ENCODE data around the gene RPL6. TPM values are rescaled to one million over a fixed set of nuclear protein-coding genes. Genes with fewer than 3 reads are reported as not detected.
"Not testable (repeated sequence)": the region's sequence is repeated elsewhere in the genome, so short reads cannot be mapped to it uniquely, and the experiment has no call there.

RPL6 gene
- 1,000 to 10,000 TPM; 1,625 to 1,665 TPM for total RNA-seq
- polyA plus RNA-seq: 100 to 1,000 TPM; 361 to 726 TPM

DNA sequence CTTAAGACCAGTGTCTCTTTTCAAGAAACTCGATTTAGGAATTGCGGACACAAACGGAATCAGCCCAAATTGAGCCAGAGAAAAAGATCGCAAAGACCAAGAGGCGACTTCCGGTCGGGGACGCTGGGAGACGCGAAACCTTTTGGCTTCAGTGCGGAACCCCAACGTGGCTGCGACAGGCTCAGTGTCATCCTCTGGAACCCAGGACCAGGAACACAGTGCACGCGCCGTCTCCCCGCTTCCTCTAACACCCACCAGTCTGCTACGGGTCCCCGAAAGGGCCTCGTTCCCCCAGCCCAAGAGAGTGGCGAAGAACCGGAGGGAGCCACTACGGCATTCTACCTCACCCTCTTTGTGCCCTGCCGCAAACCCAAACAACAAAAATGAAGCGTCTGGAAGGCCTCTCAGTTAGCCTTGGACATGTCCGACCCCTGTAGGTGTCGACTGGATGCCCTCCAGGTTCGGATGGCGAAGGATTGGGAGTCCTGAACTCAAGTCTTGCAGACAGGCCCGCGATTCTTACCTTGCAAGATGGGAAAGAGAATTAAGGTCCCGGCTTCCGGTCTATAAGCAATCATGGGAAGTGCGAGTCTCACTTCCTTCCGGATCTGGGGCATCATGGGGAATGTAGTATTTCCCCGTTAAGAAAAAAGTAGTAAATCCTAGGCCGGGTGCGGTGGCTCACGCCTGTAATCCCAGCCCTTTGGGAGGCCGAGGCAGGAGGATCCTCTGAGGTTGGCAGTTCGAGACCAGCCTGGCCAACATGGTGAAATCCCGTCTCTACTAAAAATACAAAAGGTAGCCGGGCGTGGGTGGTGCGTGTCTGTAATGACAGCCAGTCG lies at the start of gene RPL6:
TSS of gene RPL6 (minus strand) at position 542 of the 842 bp plus-strand sequence. CDS start 949 bp downstream, outside the sequence.
- Histone ChIP-seq H3K9me3 (ENCODE audit: control insufficient read depth in 1 of 2, low read length in 2 of 2) (no peaks in the 10 kb centered on the region), H3K27me3 (ENCODE audit: insufficient read depth, low read length) (no peaks in the 10 kb centered on the region), H3K4me3 (ENCODE audit: low read length in 2 of 2) (peak within 1 kb of the TSS; percentile 82 to 89), H3K27ac (ENCODE audit: low read depth, low read length) (peak within 1 kb of the TSS; percentile 89), H3K4me1 (ENCODE audit: insufficient read depth, low read length) (peaks cover 26% of the 10 kb centered on the region), H3K36me3 (ENCODE audit: insufficient read depth, low read length) (peaks cover 39% of the 10 kb centered on the region)
- peaks cover 19 to 46% (median 28%) of the 10 kb centered on the region in 4 donors for H3K4me1 Mint-ChIP-seq
- H3K4me3 Mint-ChIP-seq: peak within 1 kb of the TSS; percentile 98 to 100 (median 100)
- peak within 1 kb of the TSS; percentile 90 to 100 (median 100) for H3K27ac Mint-ChIP-seq
- CTCF ChIA-PET (ENCODE audit: partially characterized antibody): no interaction called here
- POLR2A ChIA-PET (ENCODE audit: partially characterized antibody): interaction anchor here (1.5 kb wide), 1 partner anchor 9 kb away, joined by 5 read pairs; the partner anchor contains the start of gene PTPN11
- peaks cover 0 to 2% (median 0%) of the 10 kb centered on the region in 8 donors for H3K9me3 Mint-ChIP-seq
- H3K27me3 Mint-ChIP-seq: no peaks in the 10 kb centered on the region
- peaks cover 40 to 51% of the 10 kb centered on the region in 2 donors for H3K36me3 Mint-ChIP-seq
- intact Hi-C loops (cut with micrococcal nuclease): loop anchor here (1.0 to 10.0 kb wide), 3 partner anchors 9 to 284 kb away; partner anchors contain the start of genes HECTD4, PTPN11 and TRAFD1
- DNase-seq: peak; percentile 83 to 89 (median 84)

GRCh38 chr12:112458751-112459150 lies 49.3 kb upstream of the RPL6 start:
- H3K4me1 ChIP-seq (ENCODE audit: insufficient read depth, low read length): no peaks in the 10 kb centered on the region
- H3K9me3 ChIP-seq (ENCODE audit: control insufficient read depth in 1 of 2, low read length in 2 of 2): no peaks in the 10 kb centered on the region
- Mint-ChIP-seq H3K4me3 (no peak overlapping the region), H3K4me1 (peaks cover 0 to 5% (median 3%) of the 10 kb centered on the region in 4 donors), H3K27ac (no peak overlapping the region), H3K27me3 (no peaks in the 10 kb centered on the region), H3K36me3 (peaks cover 55% of the 10 kb centered on the region in 2 donors), H3K9me3 (peaks cover 0 to 2% (median 0%) of the 10 kb centered on the region in 8 donors)
- peaks cover 19% of the 10 kb centered on the region for H3K36me3 ChIP-seq (ENCODE audit: insufficient read depth, low read length)
- intact Hi-C loops (cut with micrococcal nuclease): no loop called here
- no peaks in the 10 kb centered on the region for H3K27me3 ChIP-seq (ENCODE audit: insufficient read depth, low read length)
- ChIA-PET CTCF (ENCODE audit: partially characterized antibody) (no interaction called here), POLR2A (ENCODE audit: partially characterized antibody) (no interaction called here)
- H3K27ac ChIP-seq (ENCODE audit: low read depth, low read length): no peak overlapping the region
- H3K4me3 ChIP-seq (ENCODE audit: low read length in 2 of 2): no peak overlapping the region
- no peak for DNase-seq

GRCh38 chr12:112458330-112458729 lies 48.9 kb upstream of the RPL6 start:
- Mint-ChIP-seq H3K4me3 (no peak overlapping the region), H3K9me3 (peaks cover 0 to 2% (median 0%) of the 10 kb centered on the region in 8 donors), H3K27ac (no peak overlapping the region), H3K27me3 (no peaks in the 10 kb centered on the region), H3K4me1 (peaks cover 0 to 5% (median 3%) of the 10 kb centered on the region in 4 donors), H3K36me3 (peaks cover 53 to 54% of the 10 kb centered on the region in 2 donors)
- H3K9me3 ChIP-seq (ENCODE audit: control insufficient read depth in 1 of 2, low read length in 2 of 2): no peaks in the 10 kb centered on the region
- no peak overlapping the region for H3K4me3 ChIP-seq (ENCODE audit: low read length in 2 of 2)
- no peaks in the 10 kb centered on the region for H3K27me3 ChIP-seq (ENCODE audit: insufficient read depth, low read length)
- DNase-seq: no peak
- intact Hi-C loops (cut with micrococcal nuclease): no loop called here
- H3K27ac ChIP-seq (ENCODE audit: low read depth, low read length): no peak overlapping the region
- no peaks in the 10 kb centered on the region for H3K4me1 ChIP-seq (ENCODE audit: insufficient read depth, low read length)
- peaks cover 19% of the 10 kb centered on the region for H3K36me3 ChIP-seq (ENCODE audit: insufficient read depth, low read length)
- CTCF ChIA-PET (ENCODE audit: partially characterized antibody): no interaction called here
- POLR2A ChIA-PET (ENCODE audit: partially characterized antibody): no interaction called here

GRCh38 chr12:112457142-112457541 lies 47.7 kb upstream of the RPL6 start:
- H3K9me3 ChIP-seq (ENCODE audit: control insufficient read depth in 1 of 2, low read length in 2 of 2); intact Hi-C loops (cut with micrococcal nuclease); H3K9me3 Mint-ChIP-seq; H3K27ac ChIP-seq (ENCODE audit: low read depth, low read length); DNase-seq; POLR2A ChIA-PET (ENCODE audit: partially characterized antibody); H3K4me1 Mint-ChIP-seq; H3K27ac Mint-ChIP-seq; H3K27me3 Mint-ChIP-seq; H3K4me3 Mint-ChIP-seq; H3K4me1 ChIP-seq (ENCODE audit: insufficient read depth, low read length); H3K4me3 ChIP-seq (ENCODE audit: low read length in 2 of 2); CTCF ChIA-PET (ENCODE audit: partially characterized antibody); H3K27me3 ChIP-seq (ENCODE audit: insufficient read depth, low read length): not testable (repeated sequence)
- peaks cover 56 to 59% of the 10 kb centered on the region in 2 donors for H3K36me3 Mint-ChIP-seq
- peaks cover 19% of the 10 kb centered on the region for H3K36me3 ChIP-seq (ENCODE audit: insufficient read depth, low read length)

DNA sequence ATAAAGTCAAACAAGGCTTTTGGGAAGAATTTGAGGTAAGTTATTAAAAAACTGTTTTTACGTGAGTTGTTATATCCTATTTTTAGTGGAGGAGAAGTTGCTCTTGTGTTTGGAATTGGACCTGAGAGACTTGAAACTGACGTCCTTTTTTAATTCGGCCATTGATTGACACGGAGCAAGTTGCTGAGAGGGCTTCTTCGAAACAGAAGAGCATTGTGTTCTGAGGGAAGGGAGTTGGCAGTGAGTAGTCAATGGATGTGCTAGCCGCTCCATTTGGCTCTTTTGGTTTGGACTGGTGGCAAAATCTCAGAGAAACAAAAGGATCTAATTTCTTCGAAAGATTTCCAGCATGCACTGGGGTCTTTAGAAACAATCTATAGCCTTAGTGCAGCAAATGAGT lies 46.6 kb upstream of the RPL6 start:
- ChIA-PET POLR2A (ENCODE audit: partially characterized antibody) (no interaction called here), CTCF (ENCODE audit: partially characterized antibody) (no interaction called here)
- no peaks in the 10 kb centered on the region for H3K27me3 Mint-ChIP-seq
- no peak overlapping the region for H3K27ac Mint-ChIP-seq
- peaks cover 56 to 63% of the 10 kb centered on the region in 2 donors for H3K36me3 Mint-ChIP-seq
- Histone ChIP-seq H3K4me3 (ENCODE audit: low read length in 2 of 2) (no peak overlapping the region), H3K4me1 (ENCODE audit: insufficient read depth, low read length) (no peaks in the 10 kb centered on the region), H3K36me3 (ENCODE audit: insufficient read depth, low read length) (peaks cover 19% of the 10 kb centered on the region), H3K9me3 (ENCODE audit: control insufficient read depth in 1 of 2, low read length in 2 of 2) (no peaks in the 10 kb centered on the region), H3K27ac (ENCODE audit: low read depth, low read length) (no peak overlapping the region), H3K27me3 (ENCODE audit: insufficient read depth, low read length) (no peaks in the 10 kb centered on the region)
- no peak overlapping the region for H3K4me3 Mint-ChIP-seq
- DNase-seq: no peak
- H3K9me3 Mint-ChIP-seq: peaks cover 0 to 2% (median 0%) of the 10 kb centered on the region in 8 donors
- intact Hi-C loops (cut with micrococcal nuclease): no loop called here
- peaks cover 0 to 5% (median 2%) of the 10 kb centered on the region in 4 donors for H3K4me1 Mint-ChIP-seq

GRCh38 chr12:112450725-112451124 lies 41.3 kb upstream of the RPL6 start:
- Mint-ChIP-seq H3K9me3 (no peaks in the 10 kb centered on the region), H3K4me1 (peaks cover 11 to 18% (median 13%) of the 10 kb centered on the region in 4 donors), H3K4me3 (no peak overlapping the region), H3K27ac (no peak overlapping the region), H3K27me3 (no peaks in the 10 kb centered on the region), H3K36me3 (peaks cover 40 to 57% of the 10 kb centered on the region in 2 donors)
- DNase-seq: no peak
- Histone ChIP-seq H3K4me3 (ENCODE audit: low read length in 2 of 2) (no peak overlapping the region), H3K27ac (ENCODE audit: low read depth, low read length) (no peak overlapping the region), H3K36me3 (ENCODE audit: insufficient read depth, low read length) (peaks cover 21% of the 10 kb centered on the region), H3K27me3 (ENCODE audit: insufficient read depth, low read length) (no peaks in the 10 kb centered on the region), H3K9me3 (ENCODE audit: control insufficient read depth in 1 of 2, low read length in 2 of 2) (no peaks in the 10 kb centered on the region), H3K4me1 (ENCODE audit: insufficient read depth, low read length) (peaks cover 15% of the 10 kb centered on the region)
- intact Hi-C loops (cut with micrococcal nuclease): no loop called here
- POLR2A ChIA-PET (ENCODE audit: partially characterized antibody): no interaction called here
- CTCF ChIA-PET (ENCODE audit: partially characterized antibody): no interaction called here

DNA sequence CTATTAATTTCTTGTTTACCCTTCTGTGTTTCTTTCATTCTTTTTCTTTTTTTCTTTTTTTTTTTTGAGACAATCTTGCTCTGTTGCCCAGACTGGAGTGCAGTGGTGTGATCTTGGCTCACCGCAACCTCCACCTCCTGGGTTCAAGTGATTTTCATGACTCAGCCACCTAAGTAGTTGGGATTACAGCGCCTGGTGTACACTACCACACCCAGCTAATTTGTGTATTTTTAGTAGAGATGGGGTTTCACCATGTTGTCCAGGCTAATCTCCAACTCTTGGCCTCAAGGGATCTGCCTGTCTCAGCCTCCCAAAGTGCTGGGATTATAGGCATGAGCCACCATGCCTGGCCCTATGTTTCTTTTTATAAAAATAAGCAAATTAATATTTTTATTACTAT lies 38.8 kb upstream of the RPL6 start:
- H3K4me3 ChIP-seq (ENCODE audit: low read length in 2 of 2); DNase-seq; H3K9me3 Mint-ChIP-seq; POLR2A ChIA-PET (ENCODE audit: partially characterized antibody); H3K27me3 ChIP-seq (ENCODE audit: insufficient read depth, low read length); H3K27ac ChIP-seq (ENCODE audit: low read depth, low read length); H3K4me3 Mint-ChIP-seq; H3K27me3 Mint-ChIP-seq; intact Hi-C loops (cut with micrococcal nuclease); H3K9me3 ChIP-seq (ENCODE audit: control insufficient read depth in 1 of 2, low read length in 2 of 2): not testable (repeated sequence)
- Mint-ChIP-seq H3K4me1 (peaks cover 11 to 26% (median 14%) of the 10 kb centered on the region in 4 donors), H3K36me3 (peaks cover 31 to 46% of the 10 kb centered on the region in 2 donors), H3K27ac (peak overlapping the region in 4 of 7 donors; percentile 10 to 77 (median 42))
- H3K4me1 ChIP-seq (ENCODE audit: insufficient read depth, low read length): peaks cover 15% of the 10 kb centered on the region
- CTCF ChIA-PET (ENCODE audit: partially characterized antibody): interaction anchor here (1.2 kb wide), 1 partner anchor 20 kb away, joined by 5 read pairs; no protein-coding TSS in a partner anchor
- peaks cover 16% of the 10 kb centered on the region for H3K36me3 ChIP-seq (ENCODE audit: insufficient read depth, low read length)
